HCEC 1CT (cell line): Measurements from ENCODE around the gene LRRC8E.

Experiments used
- DNase-seq: peaks from one replicate; pipeline ENCODE4 v3.0.0-alpha.2; 2017

Gene LRRC8E

DNA sequence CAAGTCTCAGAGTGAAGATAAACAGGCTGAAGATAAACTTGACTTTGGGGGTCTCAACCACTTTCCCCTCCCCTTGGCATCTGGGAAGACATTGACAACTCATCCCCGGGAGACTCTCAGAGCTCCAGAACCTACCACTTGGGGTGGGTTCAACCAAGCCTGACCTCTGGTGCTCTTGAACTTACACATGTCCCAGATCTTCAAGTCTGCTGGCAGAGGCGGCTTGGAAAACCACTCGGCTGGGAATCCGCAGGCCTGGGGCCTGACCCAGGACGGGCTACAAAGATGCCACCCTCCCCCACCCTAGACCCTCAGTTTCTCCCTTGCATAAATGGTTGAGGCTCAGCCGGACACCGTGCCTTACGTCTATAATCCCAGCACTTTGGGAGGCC lies 512 bp downstream of the LRRC8E start:
- no peak for DNase-seq

DNA sequence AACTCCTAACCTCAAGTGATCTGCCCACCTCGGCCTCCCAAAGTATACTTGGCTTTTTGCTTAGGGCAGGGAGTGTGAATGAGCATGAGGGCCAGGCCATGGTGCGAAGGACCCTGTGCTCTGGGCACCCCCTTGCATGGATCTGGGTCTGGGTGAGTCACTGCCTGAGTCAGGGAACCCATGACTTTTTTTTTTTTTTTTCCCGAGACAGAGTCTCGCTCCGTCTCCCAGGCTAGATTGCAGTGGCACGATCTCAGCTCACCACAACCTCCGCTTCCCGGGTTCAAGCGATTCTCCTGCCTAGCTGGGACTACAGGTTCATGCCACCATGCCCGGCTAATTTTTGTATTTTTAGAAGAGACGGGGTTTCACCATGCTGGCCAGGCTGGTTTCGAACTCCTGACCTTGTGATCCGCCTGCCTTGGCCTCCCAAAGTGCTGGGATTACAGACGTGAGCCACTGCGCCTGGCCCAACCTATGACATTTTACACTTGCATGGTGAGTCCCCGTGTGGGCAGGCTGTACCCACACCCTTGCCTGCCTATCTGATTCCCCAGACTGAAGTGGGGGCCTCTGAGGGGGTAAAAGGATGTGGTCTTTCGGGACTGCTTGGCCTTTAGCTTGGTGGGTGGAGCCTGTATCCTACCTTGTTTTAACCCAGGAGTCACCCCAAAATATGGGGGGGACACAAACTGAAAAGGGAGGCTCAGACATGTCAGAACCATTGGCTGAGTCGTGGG lies 5.2 kb downstream of the LRRC8E start:
- DNase-seq, result peak; percentile 52

DNA sequence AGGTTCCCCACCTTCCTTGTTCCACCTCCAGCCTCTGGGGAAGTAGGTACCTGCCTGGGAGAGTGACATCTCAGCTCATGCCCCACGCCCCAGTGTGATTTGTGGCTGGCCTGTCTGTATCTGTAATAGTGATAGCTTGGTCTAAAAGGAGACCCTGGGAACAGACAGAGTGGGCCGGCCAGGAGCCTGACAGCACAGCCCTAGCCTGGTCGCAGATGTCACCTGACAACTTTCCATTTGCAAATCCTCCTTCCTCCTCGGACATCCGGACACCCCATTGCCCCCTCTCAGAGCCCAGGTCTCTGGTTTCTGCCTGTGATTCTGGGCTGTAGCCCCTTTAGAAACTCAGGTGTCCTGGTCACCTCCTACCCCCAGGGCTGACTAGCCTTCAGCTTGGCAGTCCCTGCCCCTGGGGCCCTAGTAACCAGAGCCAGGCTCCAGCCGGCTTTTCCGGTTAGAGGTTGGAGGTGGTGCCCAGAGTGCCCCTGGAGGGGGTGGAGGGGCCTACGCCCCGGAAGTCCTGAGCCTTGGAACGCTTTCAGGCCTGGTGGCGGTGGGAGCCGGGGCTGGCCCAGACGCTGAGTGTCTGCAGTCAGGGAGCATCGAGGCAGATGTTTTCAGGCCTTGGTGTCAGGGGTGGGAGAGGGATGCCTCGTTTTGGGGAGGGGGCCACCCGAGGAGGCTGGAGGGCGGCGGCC lies 6.5 kb downstream of the LRRC8E start:
- DNase-seq, result no peak

DNA sequence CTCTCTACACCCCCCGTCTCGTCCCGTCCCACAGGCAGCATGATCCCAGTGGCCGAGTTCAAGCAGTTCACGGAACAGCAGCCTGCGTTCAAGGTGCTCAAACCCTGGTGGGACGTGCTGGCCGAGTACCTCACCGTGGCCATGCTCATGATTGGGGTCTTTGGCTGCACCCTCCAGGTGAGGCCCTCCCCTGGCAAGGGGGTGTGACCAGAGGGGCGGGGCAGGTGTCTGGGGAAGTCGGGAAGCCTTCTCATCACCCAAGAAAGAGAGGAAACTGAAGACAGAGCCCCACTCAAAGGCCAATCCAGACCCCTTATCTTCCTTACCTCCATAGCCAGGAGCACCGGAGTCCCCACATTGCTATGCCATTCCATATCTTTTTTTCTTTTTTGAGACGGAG lies 7.3 kb downstream of the LRRC8E start:
- DNase-seq, result no peak

DNA sequence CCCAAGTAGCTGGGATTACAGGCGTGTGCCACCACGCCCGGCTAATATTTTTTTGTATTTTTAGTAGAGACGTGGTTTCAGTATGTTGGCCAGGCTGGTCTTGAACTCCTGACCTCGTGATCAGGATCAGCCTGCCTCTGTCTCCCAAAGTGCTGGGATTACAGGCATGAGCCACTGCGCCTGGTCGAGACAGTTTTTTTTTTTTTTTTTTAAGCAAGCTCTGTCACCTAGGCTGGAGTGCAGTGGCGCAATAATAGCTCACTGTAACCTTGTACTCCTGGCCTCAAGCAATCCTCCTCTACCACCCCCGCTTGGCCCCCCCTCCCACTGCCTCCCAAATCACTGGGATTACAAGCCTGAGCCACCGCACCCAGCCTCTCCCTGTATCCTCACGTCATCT lies 9.0 kb downstream of the LRRC8E start:
- no peak for DNase-seq

DNA sequence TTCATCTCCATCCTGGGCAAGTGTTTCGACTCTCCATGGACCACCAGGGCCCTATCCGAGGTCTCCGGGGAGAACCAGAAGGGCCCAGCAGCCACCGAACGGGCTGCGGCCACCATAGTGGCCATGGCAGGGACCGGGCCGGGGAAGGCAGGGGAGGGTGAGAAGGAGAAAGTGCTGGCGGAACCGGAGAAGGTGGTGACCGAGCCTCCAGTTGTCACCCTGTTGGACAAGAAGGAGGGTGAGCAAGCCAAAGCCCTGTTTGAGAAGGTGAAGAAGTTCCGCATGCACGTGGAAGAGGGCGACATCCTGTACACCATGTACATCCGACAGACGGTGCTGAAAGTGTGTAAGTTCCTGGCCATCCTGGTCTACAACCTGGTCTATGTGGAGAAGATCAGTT lies 10.7 kb downstream of the LRRC8E start:
- no peak for DNase-seq

DNA sequence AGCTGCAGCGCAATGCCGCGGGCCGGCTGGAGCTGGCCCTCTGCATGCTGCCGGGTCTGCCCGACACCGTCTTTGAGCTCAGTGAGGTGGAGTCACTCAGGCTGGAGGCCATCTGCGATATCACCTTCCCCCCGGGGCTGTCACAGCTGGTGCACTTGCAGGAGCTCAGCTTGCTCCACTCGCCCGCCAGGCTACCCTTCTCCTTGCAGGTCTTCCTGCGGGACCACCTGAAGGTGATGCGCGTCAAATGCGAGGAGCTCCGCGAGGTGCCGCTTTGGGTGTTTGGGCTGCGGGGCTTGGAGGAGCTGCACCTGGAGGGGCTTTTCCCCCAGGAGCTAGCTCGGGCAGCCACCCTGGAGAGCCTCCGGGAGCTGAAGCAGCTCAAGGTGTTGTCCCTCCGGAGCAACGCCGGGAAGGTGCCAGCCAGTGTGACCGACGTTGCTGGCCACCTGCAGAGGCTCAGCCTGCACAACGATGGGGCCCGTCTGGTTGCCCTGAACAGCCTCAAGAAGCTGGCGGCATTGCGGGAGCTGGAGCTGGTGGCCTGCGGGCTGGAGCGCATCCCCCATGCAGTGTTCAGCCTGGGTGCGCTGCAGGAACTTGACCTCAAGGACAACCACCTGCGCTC lies 11.6 kb downstream of the LRRC8E start:
- no peak for DNase-seq

DNA sequence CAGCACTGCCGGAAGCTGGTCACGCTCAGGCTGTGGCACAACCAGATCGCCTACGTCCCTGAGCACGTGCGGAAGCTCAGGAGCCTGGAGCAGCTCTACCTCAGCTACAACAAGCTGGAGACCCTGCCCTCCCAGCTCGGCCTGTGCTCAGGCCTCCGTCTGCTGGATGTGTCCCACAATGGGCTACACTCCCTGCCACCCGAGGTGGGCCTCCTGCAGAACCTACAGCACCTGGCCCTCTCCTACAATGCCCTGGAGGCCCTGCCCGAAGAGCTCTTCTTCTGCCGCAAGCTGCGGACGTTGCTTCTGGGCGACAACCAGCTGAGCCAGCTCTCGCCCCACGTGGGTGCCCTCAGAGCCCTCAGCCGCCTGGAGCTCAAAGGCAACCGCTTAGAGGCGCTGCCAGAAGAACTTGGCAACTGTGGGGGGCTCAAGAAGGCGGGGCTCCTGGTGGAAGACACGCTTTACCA lies 12.1 kb downstream of the LRRC8E start:
- DNase-seq, result no peak

DNA sequence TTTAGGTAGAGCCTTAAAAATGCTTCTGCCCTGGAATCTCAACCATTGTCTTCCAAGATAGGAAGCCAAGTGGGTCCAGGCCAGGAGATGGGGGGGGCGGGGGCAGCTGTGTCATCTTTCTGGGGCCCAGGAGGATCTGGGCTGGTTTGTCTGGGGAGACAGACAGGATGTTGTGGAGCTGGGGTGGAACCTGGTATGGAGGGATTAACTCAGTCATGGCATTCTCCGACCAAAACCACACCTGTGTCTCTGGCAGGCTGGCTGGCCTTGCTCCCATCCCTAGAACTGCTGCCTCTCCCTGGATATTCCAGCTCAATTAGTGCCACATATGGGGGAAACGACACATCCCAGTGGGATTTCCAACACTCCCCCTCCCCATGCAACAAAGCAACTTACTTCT lies 12.6 kb downstream of the LRRC8E start:
- DNase-seq, result no peak

DNA sequence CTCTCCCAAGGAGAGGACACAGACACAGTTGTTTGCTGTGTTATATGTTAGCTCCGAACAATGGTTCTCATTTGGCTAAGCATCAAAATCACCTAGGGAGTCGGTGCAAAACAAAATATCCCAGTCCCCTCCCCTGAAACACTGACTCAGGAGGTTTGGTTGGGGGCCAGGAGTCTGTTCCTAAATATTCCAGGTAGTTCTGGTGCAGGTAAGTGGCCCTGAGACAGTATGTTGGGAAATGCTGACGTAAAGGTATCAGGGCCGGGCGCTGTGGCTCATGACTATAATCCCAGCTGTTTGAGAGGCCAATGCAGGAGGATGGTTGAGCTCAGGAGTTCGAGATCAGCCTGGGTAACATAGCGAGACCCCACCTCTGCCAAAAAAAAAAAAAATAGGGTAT lies 13.0 kb downstream of the LRRC8E start:
- DNase-seq, result no peak

DNA sequence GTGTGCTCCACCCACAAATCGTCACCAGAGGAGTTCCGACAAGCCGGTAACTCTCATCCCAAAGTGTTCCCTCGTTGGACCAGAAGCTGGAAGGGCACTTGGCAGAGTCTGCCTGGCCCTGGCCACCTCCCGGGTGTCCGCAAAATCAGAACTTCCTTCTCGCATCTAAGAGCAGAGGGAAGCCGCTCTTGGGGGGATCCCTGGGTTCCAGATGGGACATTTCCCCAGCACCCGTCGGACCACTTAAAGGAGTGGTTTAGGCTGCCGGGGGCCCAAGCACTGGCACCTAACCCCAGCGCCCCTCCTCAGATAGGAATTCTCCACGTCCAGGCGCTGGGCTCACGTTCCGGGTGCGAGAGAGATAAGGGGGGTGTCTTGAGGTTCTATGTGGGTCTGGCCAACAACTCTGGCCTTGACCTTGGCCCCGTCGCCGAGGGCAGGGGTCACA lies 14.5 kb downstream of the LRRC8E start:
- no peak for DNase-seq

DNA sequence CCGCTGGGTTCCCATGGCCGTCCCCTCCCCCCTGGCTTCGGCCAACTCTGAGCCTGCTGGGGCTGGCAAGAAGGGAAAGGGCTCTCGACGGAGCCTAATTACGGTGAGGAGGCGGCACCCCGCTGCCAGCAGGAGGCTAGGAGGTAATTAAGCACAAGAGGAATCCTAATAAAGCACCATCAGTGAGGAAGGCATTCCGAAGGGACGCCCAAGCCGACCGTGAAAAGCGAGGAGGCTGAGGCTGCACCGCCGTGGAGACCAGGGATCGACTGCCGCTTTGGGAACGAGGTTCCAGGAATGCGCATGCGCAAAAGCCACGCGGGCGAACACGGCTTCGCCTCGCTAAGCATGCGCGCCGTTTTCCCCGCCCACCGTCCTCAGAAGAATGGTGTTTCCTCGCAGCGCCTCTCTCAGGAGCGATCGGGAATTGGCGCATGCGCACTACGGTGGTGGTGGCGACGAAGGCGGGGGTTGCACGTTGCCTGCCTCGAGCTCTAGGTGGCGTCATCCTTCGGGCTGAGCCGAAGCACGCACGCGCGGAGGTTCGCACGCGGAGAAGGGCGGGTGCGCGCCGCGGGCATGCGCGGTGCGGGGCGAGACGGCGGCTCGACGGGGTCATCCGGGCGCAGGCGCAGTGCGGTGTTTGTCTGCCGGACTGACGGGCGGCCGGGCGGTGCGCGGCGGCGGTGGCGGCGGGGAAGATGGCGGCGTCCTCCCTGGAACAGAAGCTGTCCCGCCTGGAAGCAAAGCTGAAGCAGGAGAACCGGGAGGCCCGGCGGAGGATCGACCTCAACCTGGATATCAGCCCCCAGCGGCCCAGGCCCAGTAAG lies 15.1 kb downstream of the LRRC8E start, which contains the start of gene MAP2K7:
Gene MAP2K7, plus strand, starts transcription at position 634 of the 830 bp plus-strand sequence. Its CDS starts 68 bp downstream, at position 702.
- peak; percentile 97 for DNase-seq

DNA sequence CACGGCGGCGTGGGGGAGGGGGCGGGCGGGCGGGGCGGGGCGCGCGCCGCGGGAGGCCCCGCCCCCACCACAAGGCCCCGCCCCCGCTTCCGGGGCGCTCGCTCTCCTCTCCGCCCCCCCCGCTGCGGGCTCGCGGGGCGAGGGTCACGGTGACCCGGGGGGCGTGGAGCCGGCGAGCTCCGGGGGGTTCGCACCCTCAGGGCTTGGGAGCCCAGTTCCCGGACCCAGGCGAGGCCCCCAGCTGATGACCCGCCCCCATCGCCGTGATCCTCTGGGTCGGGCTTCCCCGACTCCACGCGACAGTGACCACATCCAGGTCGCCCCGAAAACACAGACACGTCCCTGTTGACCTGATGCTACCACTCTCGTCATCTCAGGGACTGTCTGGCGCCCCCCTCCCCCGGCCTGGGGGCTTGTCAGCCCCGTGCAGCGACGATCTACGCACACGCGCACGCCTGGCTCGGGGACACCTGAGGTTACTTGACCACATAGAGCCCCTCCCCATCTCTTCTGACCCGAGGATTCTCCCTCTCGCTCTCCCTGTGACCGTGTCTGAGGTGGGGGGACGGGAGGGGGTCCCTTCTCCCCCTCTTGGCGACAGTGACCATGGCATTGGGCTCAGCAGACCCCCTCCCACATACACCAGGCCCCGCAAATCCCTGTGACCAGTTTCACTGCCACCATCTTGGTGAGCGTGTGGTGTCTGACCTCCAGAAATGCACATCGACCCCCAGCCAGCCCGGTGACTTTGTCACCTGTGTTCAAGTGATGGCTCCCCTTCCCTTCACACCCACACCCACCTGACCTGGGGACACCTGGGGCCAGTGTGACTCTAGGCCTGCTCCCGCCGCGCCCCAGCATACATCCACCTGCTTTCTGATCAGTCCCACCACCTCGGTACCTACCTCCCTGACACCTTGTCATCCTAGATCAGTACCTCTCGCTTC lies 16.0 kb downstream of the LRRC8E start:
- DNase-seq, result no peak

DNA sequence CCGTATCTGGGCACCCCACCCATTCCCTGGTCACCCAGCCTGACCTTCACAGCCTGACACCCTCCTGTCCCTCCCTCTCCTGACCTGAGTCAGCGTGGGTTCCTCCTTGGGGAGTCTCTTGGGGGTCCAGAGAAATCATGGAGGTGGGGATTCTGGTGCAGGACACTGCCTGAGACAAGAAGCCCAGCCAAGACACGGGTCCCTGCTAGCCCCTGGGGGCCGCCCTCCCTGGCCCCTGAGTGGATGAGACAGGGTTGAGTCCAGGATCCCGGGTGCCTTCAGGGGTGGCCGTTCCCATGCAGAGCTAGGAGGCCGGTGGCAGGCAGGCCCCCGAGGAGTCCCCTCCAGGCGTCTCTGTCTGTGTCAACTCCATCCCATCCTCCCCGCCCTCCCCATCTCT lies 17.0 kb downstream of the LRRC8E start:
- DNase-seq, result no peak

DNA sequence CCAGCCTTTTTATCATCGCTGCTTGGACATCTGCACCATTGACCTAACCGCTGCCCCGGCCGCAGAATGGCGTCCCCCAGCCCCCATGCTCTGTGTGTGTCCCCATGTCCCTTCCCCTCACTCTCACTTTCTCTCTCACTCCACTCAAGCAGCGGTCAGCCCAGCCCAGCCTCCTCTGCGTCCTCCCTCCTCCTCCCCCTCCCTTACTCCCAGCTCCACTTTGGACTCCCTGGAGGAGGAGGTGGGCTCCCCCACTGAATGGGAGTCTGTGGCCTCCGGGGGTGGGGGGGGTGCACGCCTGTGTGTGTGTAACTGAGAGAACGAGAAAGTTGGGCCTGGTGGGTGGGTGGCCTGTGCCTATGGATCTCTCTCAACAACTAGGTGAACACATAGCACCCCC lies 17.5 kb downstream of the LRRC8E start:
- DNase-seq, result no peak

DNA sequence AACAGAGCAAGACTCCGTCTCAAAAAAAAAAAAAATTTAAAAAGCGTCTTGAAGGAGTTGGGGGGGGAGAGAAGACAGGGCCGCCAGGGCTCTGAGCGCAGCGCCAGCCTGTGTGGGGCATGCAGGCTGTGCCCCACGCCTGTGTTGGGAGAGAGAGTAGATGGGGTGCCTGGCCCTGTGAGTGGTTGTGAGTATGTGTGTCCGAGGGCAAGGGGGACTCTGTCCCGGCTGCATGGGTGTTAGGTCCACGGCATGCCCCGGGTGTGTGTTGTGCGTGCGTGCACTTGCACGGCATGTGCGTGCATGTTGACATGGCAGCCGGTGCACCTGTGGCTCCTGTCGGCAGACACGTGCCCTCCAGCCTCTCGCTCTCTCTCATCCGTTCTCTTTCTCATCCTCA lies 18.8 kb downstream of the LRRC8E start:
- DNase-seq, result no peak

DNA sequence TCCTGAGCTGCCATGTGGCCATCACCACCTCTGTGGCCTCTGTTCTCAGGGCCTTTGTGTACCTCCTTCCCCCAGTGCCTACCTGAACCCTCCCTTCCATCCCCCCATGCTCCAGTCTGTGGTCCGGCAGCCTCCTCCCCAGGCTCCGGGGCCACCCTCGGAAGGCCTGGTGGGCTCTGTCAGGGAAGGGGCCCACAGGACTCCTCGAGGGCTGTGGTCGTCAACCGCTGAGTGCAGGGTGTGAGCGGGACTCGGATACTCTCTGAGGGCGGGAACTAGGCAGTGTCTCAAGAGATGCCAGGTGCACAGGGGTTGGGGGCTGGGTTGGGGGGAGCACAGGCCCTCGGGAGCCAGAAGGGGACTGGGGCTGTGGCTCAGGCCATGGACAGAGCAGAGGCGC lies 19.2 kb downstream of the LRRC8E start:
- no peak for DNase-seq

DNA sequence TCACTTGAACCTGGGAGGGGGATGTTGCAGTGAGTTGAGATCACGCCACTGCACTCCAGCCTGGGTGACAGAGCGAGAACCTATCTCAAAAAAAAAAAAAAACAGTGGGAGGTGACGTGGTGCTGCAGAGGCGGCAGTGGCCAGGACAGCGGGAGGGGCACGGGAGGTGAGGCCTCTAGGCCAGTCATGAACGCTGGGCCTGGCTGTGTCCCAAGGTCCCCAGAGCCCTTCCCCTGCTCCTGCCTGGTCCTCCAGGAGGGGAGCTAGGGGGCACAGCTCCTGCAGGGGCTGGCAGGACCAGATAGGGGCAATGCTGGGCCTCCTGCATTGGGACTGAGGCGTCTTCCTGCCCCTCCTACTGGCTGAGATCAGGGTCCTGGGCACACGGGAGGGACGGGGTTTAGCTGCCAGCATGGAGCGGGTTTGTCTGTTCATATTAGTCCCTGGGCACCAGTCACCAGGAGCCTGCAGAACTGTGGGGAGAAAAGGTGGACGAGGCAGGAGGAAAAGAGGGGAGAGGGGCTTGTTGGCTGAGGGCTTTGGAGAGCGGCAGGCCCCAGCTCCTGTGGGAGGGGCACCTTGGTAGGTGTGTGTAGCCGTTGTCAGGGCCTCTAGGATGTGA lies 19.9 kb downstream of the LRRC8E start:
- no peak for DNase-seq

DNA sequence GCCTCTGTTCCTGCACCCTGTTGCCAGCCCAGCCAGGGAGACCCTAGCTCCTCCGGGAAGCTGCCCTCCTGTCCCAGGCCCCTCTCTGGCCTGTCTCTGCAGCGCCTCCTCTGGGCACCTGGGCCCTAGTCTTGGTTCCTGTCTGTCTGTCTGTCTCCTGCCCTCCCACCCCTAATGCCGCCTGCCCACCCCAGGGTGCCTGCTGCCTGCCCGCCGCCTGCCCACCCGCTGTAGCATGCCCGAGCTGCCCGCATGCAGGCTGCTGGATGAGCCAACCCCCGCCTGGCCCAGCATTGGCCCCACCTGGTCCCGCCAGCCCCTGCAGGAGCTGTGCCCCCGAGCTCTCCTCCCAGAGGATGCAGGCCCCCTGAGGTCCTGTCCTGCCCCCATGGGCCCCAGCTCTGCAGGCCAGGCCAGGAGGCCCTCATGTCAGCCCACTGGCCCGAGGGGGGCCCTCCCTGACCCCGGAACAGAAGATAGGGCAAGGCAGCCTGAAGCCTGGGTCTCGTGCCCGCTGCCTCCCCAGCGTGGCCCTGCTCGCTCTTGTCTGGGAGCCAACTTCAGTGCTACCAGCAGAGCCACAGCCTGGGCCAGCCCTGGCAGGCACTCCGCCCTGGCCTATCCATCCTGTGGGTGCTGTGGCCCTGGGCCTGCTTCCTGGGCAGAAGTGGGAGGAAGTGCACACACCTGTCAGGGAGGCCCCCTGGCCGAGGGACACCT lies 20.6 kb downstream of the LRRC8E start:
- no peak for DNase-seq

DNA sequence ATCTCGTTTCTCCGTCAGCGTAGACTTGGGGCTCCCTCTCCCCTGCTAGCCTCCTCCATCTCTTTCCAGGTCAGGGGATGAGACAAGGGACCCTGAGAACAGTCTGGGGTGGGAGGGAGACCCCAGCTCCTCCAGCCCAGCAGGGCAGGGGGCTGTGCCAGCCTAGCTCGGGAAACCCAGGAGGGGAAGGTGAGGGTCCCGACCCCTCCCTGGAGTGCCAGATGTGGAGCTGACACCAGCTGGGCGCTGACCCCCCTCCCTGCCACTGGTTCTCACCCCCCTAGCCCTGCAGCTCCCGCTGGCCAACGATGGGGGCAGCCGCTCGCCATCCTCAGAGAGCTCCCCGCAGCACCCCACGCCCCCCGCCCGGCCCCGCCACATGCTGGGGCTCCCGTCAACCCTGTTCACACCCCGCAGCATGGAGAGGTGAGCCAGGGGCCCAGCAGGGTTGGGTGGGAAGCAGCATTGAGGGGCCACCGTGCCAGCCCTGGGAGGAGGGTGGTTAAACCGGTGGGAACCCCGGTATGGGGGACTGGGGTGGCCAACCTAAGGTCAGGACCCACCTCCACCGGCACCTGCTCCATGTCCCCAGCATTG lies 21.3 kb downstream of the LRRC8E start:
- no peak for DNase-seq
